IMR-90 (cell line): Measurements from ENCODE around the gene SLC34A2. TPM values are rescaled to one million over a fixed set of nuclear protein-coding genes. Genes with fewer than 3 reads are reported as not detected.

Experiments
- ATAC-seq: fragments of 200-7000 bp; cut with Tn5 transposase; 2 replicates; pipeline ENCODE4 v1.9.1; 2020; ENCODE audit warnings: low read depth, mild to moderate bottlenecking, moderate library complexity
- BruUV-seq: library from RNA; stranded (reverse); fragments of 400-500 nt; replicated peaks from 2 replicates; lab custom pipeline; 2021; lab: Mats Ljungman, UMichigan
- CTCF ChIA-PET: fragments of 300-600 bp; formaldehyde crosslinking; extraction: SDS; loops from one replicate; lab custom pipeline; 2021; ENCODE audit warnings: antibody characterized with exemption; lab: Yijun Ruan, JAX
- POLR2A ChIA-PET: fragments of 300-600 bp; sonication (Branson Sonifier 250); formaldehyde crosslinking; loops from one replicate; lab custom pipeline; 2022; ENCODE audit warnings: antibody characterized with exemption; ENCODE audit not compliant: unreplicated experiment; lab: Charles Lee
- DNase-seq: peaks from one replicate; pipeline ENCODE4 v3.0.0; 2013
- H2AFZ ChIP-seq: replicated peaks from 2 replicates; pipeline ENCODE3; 2013; ENCODE audit warnings: low read length, mild to moderate bottlenecking; ENCODE audit not compliant: poor library complexity
- H2AK5ac ChIP-seq: 2 replicates; pipeline ENCODE4 v1.6.1; 2013; ENCODE audit warnings: low read depth, low read length, inconsistent platforms
- H2AK9ac ChIP-seq: replicated peaks from 2 replicates; pipeline ENCODE3; 2013; ENCODE audit warnings: mild to moderate bottlenecking, low read depth, low read length, moderate library complexity; ENCODE audit not compliant: poor library complexity
- H2BK120ac ChIP-seq: 2 replicates; pipeline ENCODE4 v1.6.1; 2013; ENCODE audit warnings: low read depth, low read length, inconsistent platforms
- H2BK15ac ChIP-seq: 3 replicates; pipeline ENCODE4 v1.6.1; 2013; ENCODE audit warnings: low read depth, low read length, inconsistent platforms
- H2BK20ac ChIP-seq: 2 replicates; pipeline ENCODE4 v1.6.1; 2013; ENCODE audit warnings: low read depth, mild to moderate bottlenecking, inconsistent platforms, low read length, moderate library complexity
- H2BK5ac ChIP-seq: 2 replicates; pipeline ENCODE4 v1.6.1; 2013; ENCODE audit warnings: mild to moderate bottlenecking, low read depth, low read length, inconsistent platforms; ENCODE audit not compliant: poor library complexity, severe bottlenecking
- H3K14ac ChIP-seq: replicated peaks from 2 replicates; pipeline ENCODE4 v1.6.1; 2013; ENCODE audit warnings: low read depth, low read length, inconsistent platforms
- H3K18ac ChIP-seq: 2 replicates; pipeline ENCODE4 v1.6.1; 2013; ENCODE audit warnings: low read depth, low read length, control low read depth
- H3K23ac ChIP-seq: 2 replicates; pipeline ENCODE4 v1.6.1; 2013; ENCODE audit warnings: low read depth, low read length, inconsistent platforms
- H3K27ac ChIP-seq: 2 replicates; pipeline ENCODE4 v1.5.1; 2013; ENCODE audit warnings: mild to moderate bottlenecking, control low read depth, low read length; ENCODE audit not compliant: insufficient read depth
- H3K27me3 ChIP-seq: 2 replicates; pipeline ENCODE4 v1.6.1; 2013; ENCODE audit warnings: low read length; ENCODE audit not compliant: control insufficient read depth, insufficient read depth
- H3K36me3 ChIP-seq: 2 replicates; pipeline ENCODE4 v1.6.1; 2013; ENCODE audit warnings: low read length, mixed read lengths; ENCODE audit not compliant: control insufficient read depth, insufficient read depth
- H3K4ac ChIP-seq: 2 replicates; pipeline ENCODE4 v1.6.1; 2013; ENCODE audit warnings: low read depth, low read length, inconsistent platforms
- H3K4me1 ChIP-seq: 2 replicates; pipeline ENCODE4 v1.6.1; 2013; ENCODE audit warnings: low read length, mixed read lengths; ENCODE audit not compliant: control insufficient read depth, insufficient read depth
- H3K4me2 ChIP-seq: 2 replicates; pipeline ENCODE4 v1.6.1; 2013; ENCODE audit warnings: low read depth, mild to moderate bottlenecking, control low read depth, low read length, moderate library complexity
- H3K4me3 ChIP-seq: 2 replicates; pipeline ENCODE4 v1.5.1; 2013; ENCODE audit warnings: low read depth, mild to moderate bottlenecking, control low read depth, low read length, moderate library complexity; ENCODE audit not compliant: insufficient read depth
- H3K56ac ChIP-seq: 2 replicates; pipeline ENCODE4 v1.6.1; 2013; ENCODE audit warnings: low read length, inconsistent platforms; ENCODE audit not compliant: insufficient read depth; ENCODE audit errors: extremely low read depth
- H3K79me1 ChIP-seq, 2 experiments: 2 replicates each; pipeline ENCODE4 v1.6.1; 2013; ENCODE audit warnings: low read length in 2 of 2, inconsistent platforms in 1 of 2, low read depth in 1 of 2
- H3K9ac ChIP-seq: 2 replicates; pipeline ENCODE4 v1.6.1; 2013; ENCODE audit warnings: low read depth, low read length, control low read depth
- H3K9me1 ChIP-seq: 2 replicates; pipeline ENCODE4 v1.6.1; 2013; ENCODE audit warnings: low read length, inconsistent platforms; ENCODE audit not compliant: insufficient read depth
- H3K9me3 ChIP-seq: 2 replicates; pipeline ENCODE4 v1.6.1; 2013; ENCODE audit warnings: low read length; ENCODE audit not compliant: control insufficient read depth, insufficient read depth
- H4K20me1 ChIP-seq: 2 replicates; pipeline ENCODE4 v1.6.1; 2013; ENCODE audit warnings: low read length, inconsistent platforms; ENCODE audit not compliant: insufficient read depth
- H4K5ac ChIP-seq: 2 replicates; pipeline ENCODE4 v1.6.1; 2013; ENCODE audit warnings: mild to moderate bottlenecking, low read depth, low read length, control low read depth
- H4K8ac ChIP-seq, 2 experiments: 2 replicates each; pipeline ENCODE4 v1.6.1; 2013; ENCODE audit warnings: low read depth in 2 of 2, low read length in 2 of 2, control low read depth in 1 of 2, inconsistent platforms in 1 of 2
- H4K91ac ChIP-seq: 2 replicates; pipeline ENCODE4 v1.6.1; 2013; ENCODE audit warnings: low read depth, low read length, inconsistent platforms; ENCODE audit not compliant: insufficient read depth
- CEBPB ChIP-seq: IDR thresholded peaks from 2 replicates; pipeline ENCODE4 v1.6.1; 2012; ENCODE audit warnings: low read depth, low read length, improper control_type of control experiment
- CTCF ChIP-seq: conservative IDR thresholded peaks from 2 replicates; pipeline ENCODE4 v1.5.1; 2012; ENCODE audit warnings: mild to moderate bottlenecking, low read depth, low read length, improper control_type of control experiment
- FOS ChIP-seq: fragments of 150-350 bp; IDR thresholded peaks from 2 replicates; pipeline ENCODE4 v1.6.1; 2016; ENCODE audit warnings: low read depth, low read length
- MAFK ChIP-seq: IDR thresholded peaks from 2 replicates; pipeline ENCODE4 v1.6.1; 2012; ENCODE audit warnings: low read depth, low read length, improper control_type of control experiment
- MAZ ChIP-seq: IDR thresholded peaks from 2 replicates; pipeline ENCODE4 v1.6.1; 2012; ENCODE audit warnings: low read depth, mild to moderate bottlenecking, low read length, improper control_type of control experiment, moderate library complexity, borderline replicate concordance
- POLR2A ChIP-seq: IDR thresholded peaks from 2 replicates; pipeline ENCODE4 v1.6.1; 2012; ENCODE audit warnings: mild to moderate bottlenecking, low read depth, low read length
- RAD21 ChIP-seq: IDR thresholded peaks from 2 replicates; pipeline ENCODE4 v1.6.1; 2012; ENCODE audit warnings: low read length, improper control_type of control experiment
- RCOR1 ChIP-seq: IDR thresholded peaks from 2 replicates; pipeline ENCODE4 v1.6.1; 2012; ENCODE audit warnings: mild to moderate bottlenecking, low read length, improper control_type of control experiment; ENCODE audit not compliant: insufficient replicate concordance
- RFX5 ChIP-seq: IDR thresholded peaks from 2 replicates; pipeline ENCODE4 v1.8.0; 2012; ENCODE audit warnings: low read depth, mild to moderate bottlenecking, low read length, moderate library complexity
- WGBS, 2 experiments: methylation state at CpG; one replicate each; pipeline versions ENCODE4 v1.1.5 to v1.1.7; 2013; ENCODE audit warnings: missing lambda C conversion rate in 2 of 2; ENCODE audit not compliant: insufficient read length in 1 of 2; ENCODE audit errors: extremely low coverage in 2 of 2; 5-methylcytosine and 5-hydroxymethylcytosine counted together
- dilution Hi-C: fragments of 300-500 bp; cut with HindIII; formaldehyde crosslinking; loops from one replicate; pipeline ENCODE4 v1.14.3; 2018; ENCODE audit warnings: low sequenced_read_pairs; ENCODE audit not compliant: unreplicated experiment
- in situ Hi-C: fragments of 300-500 bp; cut with MboI; formaldehyde crosslinking; loops from 3 replicates; pipeline ENCODE4 v1.14.3; 2019; ENCODE audit warnings: low sequenced_read_pairs, inconsistent platforms, mixed read lengths
- intact Hi-C: fragments of 100-400 bp; cut with micrococcal nuclease; formaldehyde crosslinking; loops from 2 replicates; pipeline ENCODE4 v1.10.0; 2022
- polyA plus RNA-seq, 3 experiments: library from polyadenylated mRNA; depleted of rRNA; stranded (reverse); fragments of >200 nt; gene quantifications; 2 replicates each; pipeline ENCODE4 v1.2.3, GENCODE V29; 2012; ENCODE audit warnings: low replicate concordance in 1 of 3
- total RNA-seq: library from RNA; depleted of rRNA; stranded (reverse); fragments of >200 nt; gene quantifications from 2 replicates; pipeline ENCODE4 v1.2.3, GENCODE V29; 2012
- TF ChIP-seq, protein P1 (sequence below): fragments of 150-350 bp; IDR thresholded peaks from 2 replicates; pipeline ENCODE4 v1.6.1; 2017; ENCODE audit warnings: mild to moderate bottlenecking, antibody characterized with exemption, low read length, low read depth

Gene SLC34A2
- total and polyA plus RNA-seq, 2 of the 4 experiments (the other 2 are of a cell fraction), result not detected

GRCh38 chr4:25722964-25723363, 67.3 kb downstream of the SLC34A2 start:
- POLR2A ChIA-PET, result no interaction called here
- Histone ChIP-seq H4K8ac (no peak overlapping the region), H2AK9ac (no peak overlapping the region), H3K27ac (no peak overlapping the region), H4K20me1 (no peaks in the 10 kb centered on the region), H3K14ac (no peak overlapping the region), H2BK120ac (no peak overlapping the region), H3K4me2 (no peak overlapping the region), H2BK15ac (no peak overlapping the region), H3K4me3 (no peak overlapping the region), H2AFZ (no peak overlapping the region), H4K91ac (no peak overlapping the region), H3K23ac (no peak overlapping the region), H3K56ac (no peak overlapping the region), H3K9me3 (no peaks in the 10 kb centered on the region), H3K79me1 (no peaks in the 10 kb centered on the region), H2BK20ac (no peak overlapping the region), H3K4ac (no peak overlapping the region), H3K9me1 (no peaks in the 10 kb centered on the region), H3K27me3 (no peaks in the 10 kb centered on the region; the same call in 1 of the 2 replicates), H3K36me3 (no peaks in the 10 kb centered on the region), H3K18ac (no peak overlapping the region), H2AK5ac (no peak overlapping the region), H3K4me1 (peaks cover 2% of the 10 kb centered on the region; the same call in 1 of the 2 replicates), H3K9ac (no peak overlapping the region), H2BK5ac (no peak overlapping the region), H4K5ac (no peak overlapping the region)
- dilution Hi-C loops (no loop called here), intact Hi-C loops (no loop called here), in situ Hi-C loops (no loop called here)
- ATAC-seq (no peak; the same call in 1 of the 2 replicates), DNase-seq (no peak)
- TF ChIP-seq CTCF (no peak), POLR2A (no peak), MAZ (no peak), CEBPB (no peak), FOS (no peak), MAFK (no peak), RFX5 (no peak), RAD21 (no peak), RCOR1 (no peak)
- TF ChIP-seq, protein P1, sequence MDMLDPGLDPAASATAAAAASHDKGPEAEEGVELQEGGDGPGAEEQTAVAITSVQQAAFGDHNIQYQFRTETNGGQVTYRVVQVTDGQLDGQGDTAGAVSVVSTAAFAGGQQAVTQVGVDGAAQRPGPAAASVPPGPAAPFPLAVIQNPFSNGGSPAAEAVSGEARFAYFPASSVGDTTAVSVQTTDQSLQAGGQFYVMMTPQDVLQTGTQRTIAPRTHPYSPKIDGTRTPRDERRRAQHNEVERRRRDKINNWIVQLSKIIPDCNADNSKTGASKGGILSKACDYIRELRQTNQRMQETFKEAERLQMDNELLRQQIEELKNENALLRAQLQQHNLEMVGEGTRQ, result no peak
- CTCF ChIA-PET, result no interaction called here
- 40% methylated on average over 3 of the region's 3 CpGs; no CpG with 5 or more reads in 1 of the 2 experiments for WGBS, 2 experiments
- no TSS peak for BruUV-seq
